KOPT-K1 (cell line): ENCODE measurements around the gene CABP1.

ENCODE experiments used
- H3K27ac ChIP-seq: fragments of 200-600 bp; sonication (generic); 2 replicates; pipeline ENCODE4 v1.5.1; 2016; ENCODE audit warnings: antibody characterized with exemption, mild to moderate bottlenecking, low read depth, low read length; ENCODE audit not compliant: poor library complexity, severe bottlenecking
- H3K36me3 ChIP-seq: fragments of 200-600 bp; sonication (generic); 2 replicates; pipeline ENCODE4 v1.5.1; 2017; ENCODE audit warnings: antibody characterized with exemption, mild to moderate bottlenecking, low read length, moderate library complexity; ENCODE audit not compliant: insufficient read depth
- H3K9me3 ChIP-seq: fragments of 200-600 bp; sonication (generic); 2 replicates; pipeline ENCODE4 v1.5.1; 2017; ENCODE audit warnings: antibody characterized with exemption, low read length, mild to moderate bottlenecking; ENCODE audit not compliant: insufficient read depth, poor library complexity, severe bottlenecking

CABP1 gene

DNA sequence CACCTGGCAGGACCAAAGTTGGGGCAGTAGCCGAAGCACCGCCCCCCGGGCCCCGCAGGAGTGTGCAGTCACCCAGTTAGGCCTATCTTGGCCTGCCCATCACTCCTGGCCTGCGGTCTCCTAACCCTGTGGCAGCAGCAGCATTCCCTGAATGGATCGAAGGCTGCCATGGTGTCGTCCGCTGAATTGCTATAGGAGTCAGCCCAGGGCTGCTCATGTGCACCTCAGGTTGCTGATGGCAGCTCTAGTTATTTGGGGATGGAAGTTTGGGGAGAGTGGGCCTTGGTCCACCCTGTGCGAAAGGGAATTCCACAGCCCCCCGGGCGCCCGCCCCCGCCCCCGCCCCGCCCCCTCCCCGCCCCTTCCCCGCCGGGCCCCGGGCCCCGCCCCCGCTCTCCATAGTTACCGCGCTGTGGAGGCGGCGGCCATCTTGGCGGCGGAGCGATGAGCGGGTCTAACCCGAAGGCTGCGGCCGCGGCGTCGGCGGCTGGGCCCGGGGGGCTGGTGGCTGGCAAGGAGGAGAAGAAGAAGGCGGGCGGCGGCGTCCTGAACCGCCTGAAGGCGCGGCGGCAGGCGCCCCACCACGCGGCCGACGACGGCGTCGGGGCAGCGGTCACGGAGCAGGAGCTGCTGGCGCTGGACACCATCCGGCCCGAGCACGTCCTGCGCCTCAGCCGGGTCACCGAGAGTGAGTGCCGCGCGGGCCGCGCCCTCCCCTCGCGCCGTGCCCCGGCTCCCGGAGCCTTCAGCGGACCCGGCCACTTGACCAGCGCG, 69.8 kb downstream of the CABP1 start, which contains the start of gene UNC119B:
UNC119B (plus strand) TSS at position 428 of the 774 bp plus-strand sequence; CDS start at position 445, 17 bp downstream.
- Histone ChIP-seq H3K36me3 (peaks cover 26% of the 10 kb centered on the region), H3K27ac (peak within 1 kb of the TSS; percentile 74), H3K9me3 (no peaks in the 10 kb centered on the region)

DNA sequence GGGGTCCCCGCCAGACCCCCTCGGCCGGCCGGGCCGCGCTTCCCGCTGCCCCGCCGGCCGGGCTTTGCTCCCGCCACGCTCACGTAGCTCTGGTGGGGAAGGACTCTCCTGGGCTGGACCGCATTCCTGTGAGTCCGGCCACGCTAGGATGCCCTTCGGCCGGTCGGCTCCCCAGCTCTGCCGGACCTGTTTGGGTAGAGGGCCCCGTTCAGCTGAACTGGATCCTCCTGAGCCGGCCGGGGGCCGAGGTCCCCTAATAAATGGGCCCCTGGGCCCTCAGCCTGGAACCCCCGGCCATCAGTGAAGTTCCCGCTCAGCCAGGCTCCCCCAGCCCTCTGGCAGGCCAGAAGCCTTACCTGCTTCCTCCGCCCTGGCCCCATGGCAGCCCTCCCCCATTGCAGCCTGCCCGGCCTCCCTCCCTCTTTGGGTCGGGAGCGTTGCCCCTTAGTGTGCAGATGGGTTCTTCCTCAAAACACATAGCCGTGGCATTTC, 70.4 kb downstream of the CABP1 start:
- Histone ChIP-seq H3K36me3 (peaks cover 26% of the 10 kb centered on the region), H3K9me3 (no peaks in the 10 kb centered on the region), H3K27ac (peak overlapping the region; percentile 74)

- no peaks in the 10 kb centered on the region for H3K9me3 ChIP-seq
- H3K27ac ChIP-seq = peak overlapping the region; percentile 74
Observed at GRCh38 chr12:120711411-120711810, 71.0 kb downstream of the CABP1 start.

DNA sequence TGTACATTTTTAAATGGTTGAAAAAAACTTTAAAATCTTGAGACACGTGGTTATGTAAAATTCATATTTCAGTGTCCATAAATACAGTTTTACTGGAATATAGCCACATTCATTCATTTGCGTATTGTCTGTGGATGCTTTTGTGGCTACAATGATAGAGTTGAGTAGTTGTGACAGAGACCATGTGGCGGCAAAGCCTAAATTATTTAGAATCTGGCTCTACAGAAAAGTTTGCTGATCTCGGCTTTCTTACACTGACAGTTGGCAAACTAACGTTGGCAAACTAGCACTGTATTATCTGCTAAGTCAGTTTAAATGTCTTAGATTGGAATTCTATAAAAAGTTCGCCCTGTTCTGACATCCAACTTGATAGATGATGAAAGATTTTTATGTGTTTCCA, 72.2 kb downstream of the CABP1 start:
- Histone ChIP-seq H3K9me3 (no peaks in the 10 kb centered on the region), H3K36me3 (peaks cover 44% of the 10 kb centered on the region), H3K27ac (no peak overlapping the region)

More at GRCh38 chr12:120711411-120711810, 71.0 kb downstream of the CABP1 start:
- peaks cover 32% of the 10 kb centered on the region for H3K36me3 ChIP-seq

GRCh38 chr12:120713861-120714482, 73.5 kb downstream of the CABP1 start:
- no peak overlapping the region for H3K27ac ChIP-seq
- peaks cover 56% of the 10 kb centered on the region for H3K36me3 ChIP-seq
- H3K9me3 ChIP-seq = no peaks in the 10 kb centered on the region
